Panc1 (cell line): Measurements from ENCODE around the gene UBE2E2. TPM values are rescaled to one million over a fixed set of nuclear protein-coding genes. Genes with fewer than 3 reads are reported as not detected.

Experiments used
- ATAC-seq: fragments of 200-7000 bp; cut with Tn5 transposase; 2 replicates; pipeline ENCODE4 v1.9.1; 2020; ENCODE audit warnings: mild to moderate bottlenecking, moderate library complexity
- BruUV-seq: library from RNA; stranded (reverse); fragments of 400-500 nt; replicated peaks from 2 replicates; lab custom pipeline; 2021; lab: Mats Ljungman, UMichigan
- CTCF ChIA-PET: fragments of 300-600 bp; sonication (Branson Sonifier 250); formaldehyde crosslinking; loops from one replicate; lab custom pipeline; 2022; ENCODE audit warnings: antibody characterized with exemption; lab: Charles Lee
- POLR2A ChIA-PET: fragments of 300-600 bp; sonication (Branson Sonifier 250); formaldehyde crosslinking; loops from one replicate; lab custom pipeline; 2022; ENCODE audit warnings: antibody characterized with exemption; lab: Charles Lee
- DNase-seq: peaks from one replicate; pipeline ENCODE4 v3.0.0-alpha.2; 2010; ENCODE audit warnings: low read depth, low spot score
- H3K27ac ChIP-seq: 2 replicates; pipeline ENCODE4 v1.5.1; 2011; ENCODE audit warnings: mild to moderate bottlenecking, low read length, inconsistent platforms
- H3K27me3 ChIP-seq: fragments of 200-500 bp; sonication (Bioruptor generic); 2 replicates; pipeline ENCODE4 v1.6.0; 2014; ENCODE audit warnings: low read length, inconsistent platforms; ENCODE audit not compliant: control insufficient read depth, insufficient read depth
- H3K36me3 ChIP-seq: fragments of 200-500 bp; sonication (Bioruptor generic); 2 replicates; pipeline ENCODE4 v1.5.1; 2014; ENCODE audit warnings: inconsistent platforms, mild to moderate bottlenecking, low read length, moderate library complexity; ENCODE audit not compliant: control insufficient read depth, insufficient read depth
- H3K4me1 ChIP-seq: 2 replicates; pipeline ENCODE4 v1.5.1; 2011; ENCODE audit warnings: inconsistent platforms, mild to moderate bottlenecking, low read length, moderate library complexity; ENCODE audit not compliant: control insufficient read depth, insufficient read depth
- H3K4me3 ChIP-seq, 2 experiments: 2 replicates each; pipeline ENCODE4 v1.5.1; 2011 to 2012; ENCODE audit warnings: low read depth in 2 of 2, low read length in 2 of 2, mild to moderate bottlenecking in 2 of 2, inconsistent platforms in 1 of 2, moderate library complexity in 1 of 2
- H3K9me3 ChIP-seq: fragments of 200-500 bp; sonication (Bioruptor generic); 2 replicates; pipeline ENCODE4 v1.5.1; 2014; ENCODE audit warnings: low read depth, mild to moderate bottlenecking, inconsistent platforms, low read length, moderate library complexity; ENCODE audit not compliant: control insufficient read depth, insufficient read depth
- POLR2AphosphoS5 ChIP-seq: IDR thresholded peaks from 2 replicates; pipeline ENCODE4 v1.6.1; 2012; ENCODE audit warnings: mild to moderate bottlenecking, low read depth, low read length, moderate library complexity
- REST ChIP-seq, 2 experiments: IDR thresholded peaks; 2 replicates each; pipeline ENCODE4 v1.6.1; 2011 to 2012; ENCODE audit warnings: low read depth in 2 of 2, control low read depth in 1 of 2, low read length in 1 of 2, mild to moderate bottlenecking in 1 of 2, moderate library complexity in 1 of 2; ENCODE audit not compliant: insufficient read depth in 1 of 2
- SIN3A ChIP-seq: IDR thresholded peaks from 2 replicates; pipeline ENCODE4 v1.6.1; 2012; ENCODE audit warnings: low read depth, mild to moderate bottlenecking, low read length, moderate library complexity, borderline replicate concordance; ENCODE audit not compliant: insufficient read depth
- TCF7L2 ChIP-seq: IDR thresholded peaks from 2 replicates; pipeline ENCODE4 v1.6.1; 2011; ENCODE audit warnings: mild to moderate bottlenecking, low read depth, low read length, inconsistent platforms
- in situ Hi-C: cut with HindIII; loops from 2 replicates; pipeline ENCODE4 v1.10.0; 2016; ENCODE audit warnings: low sequenced_read_pairs, low pct_unique_long_range_greater_than_20kb
- intact Hi-C: fragments of 100-400 bp; cut with micrococcal nuclease; formaldehyde crosslinking; loops from one replicate; pipeline ENCODE4 v1.10.0; 2022; ENCODE audit not compliant: unreplicated experiment
- total RNA-seq: library from RNA; stranded (reverse); gene quantifications from one replicate; pipeline ENCODE4 v1.2.1, GENCODE V29; 2021; ENCODE audit not compliant: unreplicated experiment
- TF ChIP-seq, protein P1 (sequence below): fragments of 450-650 bp; IDR thresholded peaks from 2 replicates; pipeline ENCODE4 v1.5.1; 2017; ENCODE audit warnings: mild to moderate bottlenecking

Gene UBE2E2
- total RNA-seq, 1 experiment from 2014 or later, result 38.2 TPM

DNA sequence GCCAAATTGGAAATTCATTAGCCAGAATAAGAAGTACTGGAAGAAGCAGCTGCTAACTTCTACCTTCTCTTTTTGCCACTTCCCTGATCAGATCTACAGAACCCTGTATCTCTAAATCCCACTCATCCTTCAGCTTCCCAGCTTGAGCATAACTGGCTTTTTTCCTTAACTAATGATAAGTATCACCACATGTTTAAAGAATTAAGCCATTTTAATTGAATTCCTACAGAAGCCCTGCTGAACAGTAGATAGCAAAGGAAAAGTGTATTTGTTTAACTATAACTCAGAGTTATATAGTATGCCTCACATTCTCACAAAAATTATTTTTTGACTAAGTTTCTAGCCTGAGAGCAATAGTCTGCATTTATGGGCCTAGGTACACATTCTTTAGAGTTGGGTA is 262.4 kb downstream of the UBE2E2 start:
- H3K27me3 ChIP-seq, result no peaks in the 10 kb centered on the region
- BruUV-seq, result no TSS peak
- no peak overlapping the region for H3K4me3 ChIP-seq
- intact Hi-C loops, result no loop called here
- H3K9me3 ChIP-seq, result no peaks in the 10 kb centered on the region
- no peaks in the 10 kb centered on the region for H3K4me1 ChIP-seq
- in situ Hi-C loops, result no loop called here
- TF ChIP-seq REST (IDR thresholded peaks at IDR 0.05; ENCODE audit: insufficient read depth in 1 of 2, low read depth in 2 of 2, low read length in 1 of 2), result no peak
- TF ChIP-seq POLR2AphosphoS5, result no peak
- TF ChIP-seq TCF7L2, result no peak
- TF ChIP-seq, protein P1, sequence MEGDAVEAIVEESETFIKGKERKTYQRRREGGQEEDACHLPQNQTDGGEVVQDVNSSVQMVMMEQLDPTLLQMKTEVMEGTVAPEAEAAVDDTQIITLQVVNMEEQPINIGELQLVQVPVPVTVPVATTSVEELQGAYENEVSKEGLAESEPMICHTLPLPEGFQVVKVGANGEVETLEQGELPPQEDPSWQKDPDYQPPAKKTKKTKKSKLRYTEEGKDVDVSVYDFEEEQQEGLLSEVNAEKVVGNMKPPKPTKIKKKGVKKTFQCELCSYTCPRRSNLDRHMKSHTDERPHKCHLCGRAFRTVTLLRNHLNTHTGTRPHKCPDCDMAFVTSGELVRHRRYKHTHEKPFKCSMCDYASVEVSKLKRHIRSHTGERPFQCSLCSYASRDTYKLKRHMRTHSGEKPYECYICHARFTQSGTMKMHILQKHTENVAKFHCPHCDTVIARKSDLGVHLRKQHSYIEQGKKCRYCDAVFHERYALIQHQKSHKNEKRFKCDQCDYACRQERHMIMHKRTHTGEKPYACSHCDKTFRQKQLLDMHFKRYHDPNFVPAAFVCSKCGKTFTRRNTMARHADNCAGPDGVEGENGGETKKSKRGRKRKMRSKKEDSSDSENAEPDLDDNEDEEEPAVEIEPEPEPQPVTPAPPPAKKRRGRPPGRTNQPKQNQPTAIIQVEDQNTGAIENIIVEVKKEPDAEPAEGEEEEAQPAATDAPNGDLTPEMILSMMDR, result no peak
- no peak for TF ChIP-seq SIN3A
- ATAC-seq (no peak), DNase-seq (no peak)
- H3K27ac ChIP-seq, result no peak overlapping the region
- ChIA-PET CTCF (no interaction called here), POLR2A (no interaction called here)
- no peaks in the 10 kb centered on the region for H3K36me3 ChIP-seq

- no peaks in the 10 kb centered on the region for H3K4me1 ChIP-seq
- no peak for TF ChIP-seq TCF7L2
- TF ChIP-seq SIN3A, result no peak
- no peak for TF ChIP-seq REST (IDR thresholded peaks at IDR 0.05; ENCODE audit: insufficient read depth in 1 of 2, low read depth in 2 of 2, low read length in 1 of 2)
- TF ChIP-seq POLR2AphosphoS5, result no peak
- TF ChIP-seq, protein P1, result no peak
- BruUV-seq, result no TSS peak
- H3K27me3 ChIP-seq, result no peaks in the 10 kb centered on the region
- H3K36me3 ChIP-seq, result no peaks in the 10 kb centered on the region
- no peak overlapping the region for H3K27ac ChIP-seq
- ChIA-PET POLR2A (no interaction called here), CTCF (no interaction called here)
- ATAC-seq, result no peak
- in situ Hi-C loops (no loop called here), intact Hi-C loops (no loop called here)
- H3K4me3 ChIP-seq, result no peak overlapping the region
- DNase-seq, result no peak
- H3K9me3 ChIP-seq, result no peaks in the 10 kb centered on the region
These were observed 265.1 kb downstream of the UBE2E2 start for GRCh38 chr3:23468203-23468602.
